HPDE6-E6E7 (cell line): ENCODE data around the gene DNAH17.

ENCODE experiments used
- DNase-seq: peaks from one replicate; pipeline ENCODE4 v3.0.0; 2011; ENCODE audit warnings: missing footprints; ENCODE audit errors: extremely low spot score

DNAH17 gene

GRCh38 chr17:78495634-78496033, 81.6 kb downstream of the DNAH17 start:
- no peak for DNase-seq

GRCh38 chr17:78494696-78495330, 82.4 kb downstream of the DNAH17 start:
- DNase-seq: no peak

- no peak for DNase-seq
These were observed 83.1 kb downstream of the DNAH17 start for GRCh38 chr17:78493853-78494695.

GRCh38 chr17:78493450-78493849, 83.7 kb downstream of the DNAH17 start:
- DNase-seq: no peak

- no peak for DNase-seq
These were observed 84.9 kb downstream of the DNAH17 start for GRCh38 chr17:78492116-78492799.

- DNase-seq: no peak
These were observed 85.7 kb downstream of the DNAH17 start for GRCh38 chr17:78491236-78492115.

- DNase-seq: no peak
These were observed 86.5 kb downstream of the DNAH17 start for GRCh38 chr17:78490673-78491072.

GRCh38 chr17:78490156-78490555, 87.0 kb downstream of the DNAH17 start:
- no peak for DNase-seq

- no peak for DNase-seq
These were observed 88.1 kb downstream of the DNAH17 start for GRCh38 chr17:78488867-78489634.

GRCh38 chr17:78488156-78488555, 89.0 kb downstream of the DNAH17 start:
- no peak for DNase-seq

- no peak for DNase-seq
These were observed 90.1 kb downstream of the DNAH17 start for GRCh38 chr17:78486946-78487680.

GRCh38 chr17:78486228-78486802, 90.9 kb downstream of the DNAH17 start:
- no peak for DNase-seq

GRCh38 chr17:78485290-78486168, 91.7 kb downstream of the DNAH17 start:
- no peak for DNase-seq

GRCh38 chr17:78484271-78485246, 92.6 kb downstream of the DNAH17 start:
- DNase-seq: no peak

- no peak for DNase-seq
These were observed 97.8 kb downstream of the DNAH17 start for GRCh38 chr17:78479369-78479768.

- no peak for DNase-seq
These were observed 98.4 kb downstream of the DNAH17 start for GRCh38 chr17:78478757-78479297.
